ENCODE measurements around the gene GFPT1. TPM values are rescaled to one million over a fixed set of nuclear protein-coding genes. Genes with fewer than 3 reads are reported as not detected.

GFPT1 gene
- total RNA-seq, 3 donors from 2014 or later (not counting 1 experiment from before 2014, with no cell fraction given): 13.9 to 16.4 (median 15.0) TPM

GRCh38 chr2:69288429-69288828 is 98.6 kb downstream of the GFPT1 start:
- no peaks in the 10 kb centered on the region for H3K9me3 Mint-ChIP-seq
- H3K4me3 Mint-ChIP-seq: no peak overlapping the region
- no peak overlapping the region for H3K27ac Mint-ChIP-seq
- Histone ChIP-seq H3K27me3 (ENCODE audit: control insufficient read depth, insufficient read depth, low read length) (no peaks in the 10 kb centered on the region), H3K27ac (ENCODE audit: low read length) (no peak overlapping the region), H3K4me1 (ENCODE audit: control insufficient read depth, insufficient read depth, low read length) (no peaks in the 10 kb centered on the region), H3K36me3 (ENCODE audit: control insufficient read depth, insufficient read depth, low read length) (no peaks in the 10 kb centered on the region), H3K9me3 (ENCODE audit: control insufficient read depth, insufficient read depth, low read length) (no peaks in the 10 kb centered on the region), H3K4me3 (ENCODE audit: low read length) (no peak overlapping the region)
- ATAC-seq (no peak), DNase-seq (no peak)
- no peaks in the 10 kb centered on the region for H3K4me1 Mint-ChIP-seq
- peaks cover 0 to 12% of the 10 kb centered on the region in 2 donors for H3K27me3 Mint-ChIP-seq (ENCODE audit: low read depth in 2 of 2)
- no CpG with 5 or more reads among the region's 1 CpG for WGBS (ENCODE audit: insufficient coverage)
- TF ChIP-seq, protein P1, sequence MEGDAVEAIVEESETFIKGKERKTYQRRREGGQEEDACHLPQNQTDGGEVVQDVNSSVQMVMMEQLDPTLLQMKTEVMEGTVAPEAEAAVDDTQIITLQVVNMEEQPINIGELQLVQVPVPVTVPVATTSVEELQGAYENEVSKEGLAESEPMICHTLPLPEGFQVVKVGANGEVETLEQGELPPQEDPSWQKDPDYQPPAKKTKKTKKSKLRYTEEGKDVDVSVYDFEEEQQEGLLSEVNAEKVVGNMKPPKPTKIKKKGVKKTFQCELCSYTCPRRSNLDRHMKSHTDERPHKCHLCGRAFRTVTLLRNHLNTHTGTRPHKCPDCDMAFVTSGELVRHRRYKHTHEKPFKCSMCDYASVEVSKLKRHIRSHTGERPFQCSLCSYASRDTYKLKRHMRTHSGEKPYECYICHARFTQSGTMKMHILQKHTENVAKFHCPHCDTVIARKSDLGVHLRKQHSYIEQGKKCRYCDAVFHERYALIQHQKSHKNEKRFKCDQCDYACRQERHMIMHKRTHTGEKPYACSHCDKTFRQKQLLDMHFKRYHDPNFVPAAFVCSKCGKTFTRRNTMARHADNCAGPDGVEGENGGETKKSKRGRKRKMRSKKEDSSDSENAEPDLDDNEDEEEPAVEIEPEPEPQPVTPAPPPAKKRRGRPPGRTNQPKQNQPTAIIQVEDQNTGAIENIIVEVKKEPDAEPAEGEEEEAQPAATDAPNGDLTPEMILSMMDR (IDR thresholded peaks at IDR 0.05): no peak
- no peaks in the 10 kb centered on the region for H3K36me3 Mint-ChIP-seq
- intact Hi-C loops (cut with micrococcal nuclease): no loop called here

DNA sequence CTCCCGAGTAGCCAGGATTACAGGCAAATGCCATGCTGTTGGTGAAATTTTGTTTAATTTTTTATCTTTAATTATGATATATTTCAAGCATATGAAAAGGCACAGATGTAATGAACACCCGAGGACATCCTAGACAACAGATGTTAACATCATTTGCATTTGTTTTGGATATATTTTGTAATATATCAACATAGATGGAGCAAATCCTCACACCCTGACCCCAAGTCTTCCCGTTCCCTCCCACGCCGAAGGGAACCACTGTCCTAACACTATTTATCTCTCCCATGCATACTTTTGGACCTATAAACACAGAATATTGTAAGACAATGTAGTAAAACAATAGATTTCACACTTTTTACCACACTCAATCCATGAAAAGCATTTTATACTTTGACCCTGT is 99.5 kb downstream of the GFPT1 start:
- 100% methylated on average over 3 of the region's 5 CpGs for WGBS (ENCODE audit: insufficient coverage)
- H3K4me1 ChIP-seq (ENCODE audit: control insufficient read depth, insufficient read depth, low read length): no peaks in the 10 kb centered on the region
- DNase-seq: no peak
- intact Hi-C loops (cut with micrococcal nuclease): no loop called here
- Mint-ChIP-seq H3K9me3 (no peaks in the 10 kb centered on the region), H3K36me3 (no peaks in the 10 kb centered on the region), H3K27me3 (ENCODE audit: low read depth in 2 of 2) (peaks cover 0 to 13% of the 10 kb centered on the region in 2 donors), H3K27ac (no peak overlapping the region), H3K4me1 (no peaks in the 10 kb centered on the region), H3K4me3 (no peak overlapping the region)
- no peaks in the 10 kb centered on the region for H3K36me3 ChIP-seq (ENCODE audit: control insufficient read depth, insufficient read depth, low read length)
- no peak for ATAC-seq
- H3K27ac ChIP-seq (ENCODE audit: low read length): no peak overlapping the region
- TF ChIP-seq, protein P1 (IDR thresholded peaks at IDR 0.05): no peak
- no peaks in the 10 kb centered on the region for H3K9me3 ChIP-seq (ENCODE audit: control insufficient read depth, insufficient read depth, low read length)
- no peak overlapping the region for H3K4me3 ChIP-seq (ENCODE audit: low read length)
- H3K27me3 ChIP-seq (ENCODE audit: control insufficient read depth, insufficient read depth, low read length): no peaks in the 10 kb centered on the region

- ATAC-seq (no peak), DNase-seq (no peak)
- H3K36me3 Mint-ChIP-seq: no peaks in the 10 kb centered on the region
- H3K4me1 Mint-ChIP-seq: no peaks in the 10 kb centered on the region
- Histone ChIP-seq H3K4me1 (ENCODE audit: control insufficient read depth, insufficient read depth, low read length) (no peaks in the 10 kb centered on the region), H3K27me3 (ENCODE audit: control insufficient read depth, insufficient read depth, low read length) (no peaks in the 10 kb centered on the region), H3K4me3 (ENCODE audit: low read length) (no peak overlapping the region), H3K36me3 (ENCODE audit: control insufficient read depth, insufficient read depth, low read length) (no peaks in the 10 kb centered on the region), H3K27ac (ENCODE audit: low read length) (no peak overlapping the region), H3K9me3 (ENCODE audit: control insufficient read depth, insufficient read depth, low read length) (no peaks in the 10 kb centered on the region)
- TF ChIP-seq, protein P1 (IDR thresholded peaks at IDR 0.05): no peak
- no peak overlapping the region for H3K27ac Mint-ChIP-seq
- H3K27me3 Mint-ChIP-seq (ENCODE audit: low read depth in 2 of 2): peaks cover 0 to 10% of the 10 kb centered on the region in 2 donors
- WGBS (ENCODE audit: insufficient coverage): 93% methylated on average over 3 of the region's 3 CpGs
- H3K9me3 Mint-ChIP-seq: no peaks in the 10 kb centered on the region
- no peak overlapping the region for H3K4me3 Mint-ChIP-seq
- intact Hi-C loops (cut with micrococcal nuclease): no loop called here
Observed at GRCh38 chr2:69285379-69285894, 101.6 kb downstream of the GFPT1 start.

- no peaks in the 10 kb centered on the region for H3K36me3 Mint-ChIP-seq
- H3K4me3 Mint-ChIP-seq: no peak overlapping the region
- ATAC-seq (no peak), DNase-seq (no peak)
- peaks cover 11 to 21% of the 10 kb centered on the region in 2 donors for H3K27me3 Mint-ChIP-seq (ENCODE audit: low read depth in 2 of 2)
- H3K9me3 Mint-ChIP-seq: no peaks in the 10 kb centered on the region
- H3K27ac ChIP-seq (ENCODE audit: low read length): no peak overlapping the region
- WGBS (ENCODE audit: insufficient coverage): 95% methylated on average over 3 of the region's 4 CpGs
- H3K9me3 ChIP-seq (ENCODE audit: control insufficient read depth, insufficient read depth, low read length): no peaks in the 10 kb centered on the region
- no peaks in the 10 kb centered on the region for H3K27me3 ChIP-seq (ENCODE audit: control insufficient read depth, insufficient read depth, low read length)
- no peaks in the 10 kb centered on the region for H3K4me1 Mint-ChIP-seq
- H3K27ac Mint-ChIP-seq: no peak overlapping the region
- TF ChIP-seq, protein P1 (IDR thresholded peaks at IDR 0.05): no peak
- H3K4me1 ChIP-seq (ENCODE audit: control insufficient read depth, insufficient read depth, low read length): no peaks in the 10 kb centered on the region
- no peaks in the 10 kb centered on the region for H3K36me3 ChIP-seq (ENCODE audit: control insufficient read depth, insufficient read depth, low read length)
- H3K4me3 ChIP-seq (ENCODE audit: low read length): no peak overlapping the region
- intact Hi-C loops (cut with micrococcal nuclease): no loop called here
Observed at GRCh38 chr2:69280796-69281412, 106.1 kb downstream of the GFPT1 start.
